ENCODE data around the gene ABCA13.

DNA sequence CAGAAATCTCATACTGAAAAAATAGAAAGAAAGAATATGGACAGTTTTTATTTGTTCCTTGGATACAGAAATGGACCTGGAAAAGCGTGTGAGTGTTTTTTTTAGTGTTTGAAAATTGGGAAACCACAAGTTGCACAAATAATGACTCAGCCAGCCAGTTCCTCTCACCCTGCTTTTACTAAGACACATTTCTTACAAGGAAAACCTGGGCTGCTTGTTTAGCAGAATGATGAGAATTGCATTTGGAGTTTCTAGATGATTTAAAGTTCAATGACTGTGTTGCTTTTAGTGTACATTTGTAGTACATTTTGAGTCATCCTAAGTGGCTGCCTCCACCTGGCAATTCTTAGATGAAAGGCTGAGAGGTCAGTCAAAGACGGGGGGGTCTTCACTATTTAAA is 218.7 kb downstream of the ABCA13 start:
- TF ChIP-seq, protein P1, sequence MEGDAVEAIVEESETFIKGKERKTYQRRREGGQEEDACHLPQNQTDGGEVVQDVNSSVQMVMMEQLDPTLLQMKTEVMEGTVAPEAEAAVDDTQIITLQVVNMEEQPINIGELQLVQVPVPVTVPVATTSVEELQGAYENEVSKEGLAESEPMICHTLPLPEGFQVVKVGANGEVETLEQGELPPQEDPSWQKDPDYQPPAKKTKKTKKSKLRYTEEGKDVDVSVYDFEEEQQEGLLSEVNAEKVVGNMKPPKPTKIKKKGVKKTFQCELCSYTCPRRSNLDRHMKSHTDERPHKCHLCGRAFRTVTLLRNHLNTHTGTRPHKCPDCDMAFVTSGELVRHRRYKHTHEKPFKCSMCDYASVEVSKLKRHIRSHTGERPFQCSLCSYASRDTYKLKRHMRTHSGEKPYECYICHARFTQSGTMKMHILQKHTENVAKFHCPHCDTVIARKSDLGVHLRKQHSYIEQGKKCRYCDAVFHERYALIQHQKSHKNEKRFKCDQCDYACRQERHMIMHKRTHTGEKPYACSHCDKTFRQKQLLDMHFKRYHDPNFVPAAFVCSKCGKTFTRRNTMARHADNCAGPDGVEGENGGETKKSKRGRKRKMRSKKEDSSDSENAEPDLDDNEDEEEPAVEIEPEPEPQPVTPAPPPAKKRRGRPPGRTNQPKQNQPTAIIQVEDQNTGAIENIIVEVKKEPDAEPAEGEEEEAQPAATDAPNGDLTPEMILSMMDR (IDR thresholded peaks at IDR 0.05) = no peak
- no peak for TF ChIP-seq POLR2A (IDR thresholded peaks at IDR 0.05)
